ENCODE data around the gene LRP11. TPM values are rescaled to one million over a fixed set of nuclear protein-coding genes. Genes with fewer than 3 reads are reported as not detected.
"Not testable (repeated sequence)": the region's sequence is repeated elsewhere in the genome, so short reads cannot be mapped to it uniquely, and the experiment has no call there.

Gene LRP11
- total RNA-seq, 1 donor from 2014 or later = 54.5 TPM

- H3K4me3 ChIP-seq (ENCODE audit: low read depth, low read length) = no peak overlapping the region
- no peak for DNase-seq (ENCODE audit: low read depth)
- TF ChIP-seq CTCF (conservative IDR thresholded peaks at IDR 0.05; ENCODE audit: low read depth, low read length) = no peak
Observed at GRCh38 chr6:149869275-149869892, 5.2 kb upstream of the LRP11 start.

DNA sequence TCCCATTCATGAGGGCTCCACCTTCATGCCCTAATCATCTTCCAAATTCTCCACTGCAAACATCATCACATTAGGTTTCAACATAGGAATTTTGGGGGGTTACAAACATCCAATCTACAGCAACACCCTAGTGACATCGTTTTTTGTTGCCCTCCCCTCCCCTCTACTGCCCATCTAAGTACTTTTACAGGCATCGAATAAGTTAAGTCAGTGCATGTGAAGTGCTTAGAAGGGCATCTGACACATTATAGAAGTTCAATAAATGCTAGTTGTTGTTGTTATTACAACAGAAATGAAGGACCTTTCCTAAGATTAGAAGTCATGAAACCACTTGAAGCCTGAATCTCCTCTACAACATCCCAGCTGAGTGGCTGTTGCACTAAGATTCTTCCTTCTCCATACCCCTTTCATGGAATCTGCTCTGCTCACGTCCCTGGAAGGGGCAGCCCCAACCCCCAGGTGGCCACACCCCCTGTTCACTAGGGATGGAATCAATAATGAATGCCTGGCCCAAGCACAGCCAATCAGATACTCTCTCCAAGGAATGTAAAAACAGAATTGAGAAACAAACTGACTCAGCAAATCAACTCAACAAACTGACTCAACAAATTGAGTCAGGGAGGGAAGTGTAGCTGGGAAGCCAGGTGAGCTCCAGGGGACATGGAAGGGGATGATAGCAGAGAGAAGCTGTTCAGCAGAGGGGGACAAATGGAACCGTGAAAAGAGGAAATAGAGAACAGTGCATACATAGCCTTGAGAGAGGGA, 3.9 kb upstream of the LRP11 start:
- no peak for DNase-seq (ENCODE audit: low read depth)
- no peak for TF ChIP-seq CTCF (conservative IDR thresholded peaks at IDR 0.05; ENCODE audit: low read depth, low read length)
- H3K4me3 ChIP-seq (ENCODE audit: low read depth, low read length) = no peak overlapping the region

- TF ChIP-seq CTCF (conservative IDR thresholded peaks at IDR 0.05; ENCODE audit: low read depth, low read length) = peak; percentile 73
- peak overlapping the region; percentile 65 for H3K4me3 ChIP-seq (ENCODE audit: low read depth, low read length)
- no peak for DNase-seq (ENCODE audit: low read depth)
Observed at GRCh38 chr6:149864578-149865535, 698 bp upstream of the LRP11 start.

- no peak for DNase-seq (ENCODE audit: low read depth)
- peak overlapping the region; percentile 65 for H3K4me3 ChIP-seq (ENCODE audit: low read depth, low read length)
- no peak for TF ChIP-seq CTCF (conservative IDR thresholded peaks at IDR 0.05; ENCODE audit: low read depth, low read length)
Observed at GRCh38 chr6:149862922-149863697, 1.0 kb downstream of the LRP11 start.

GRCh38 chr6:149862424-149862738, 1.8 kb downstream of the LRP11 start:
- not testable (repeated sequence) for DNase-seq (ENCODE audit: low read depth)
- peak overlapping the region; percentile 65 for H3K4me3 ChIP-seq (ENCODE audit: low read depth, low read length)

GRCh38 chr6:149861603-149862423, 2.3 kb downstream of the LRP11 start:
- H3K4me3 ChIP-seq (ENCODE audit: low read depth, low read length) = peak overlapping the region; percentile 65
- no peak for TF ChIP-seq CTCF (conservative IDR thresholded peaks at IDR 0.05; ENCODE audit: low read depth, low read length)
- DNase-seq (ENCODE audit: low read depth) = no peak
